ENCODE data around the gene RASEF.

DNA sequence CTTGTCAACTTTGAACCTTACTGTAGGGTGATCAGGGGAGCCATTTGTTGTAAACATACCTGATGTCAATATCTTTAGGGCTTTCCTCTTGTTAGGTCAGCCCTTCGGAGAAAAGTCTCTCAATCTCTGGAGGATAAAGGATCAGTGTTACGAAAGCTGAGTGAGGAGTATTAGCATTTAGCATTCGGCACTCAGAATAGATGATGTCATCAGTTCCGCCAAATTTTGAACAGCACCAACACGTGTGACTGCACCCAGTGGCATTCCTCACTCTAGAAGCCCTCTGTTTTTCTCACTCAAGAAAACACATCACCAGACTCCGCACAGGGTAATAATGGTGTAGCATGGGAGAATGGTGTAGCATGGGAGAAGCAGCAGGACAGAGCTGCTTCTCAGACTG lies 87.8 kb downstream of the RASEF start:
- TF ChIP-seq, protein P1, sequence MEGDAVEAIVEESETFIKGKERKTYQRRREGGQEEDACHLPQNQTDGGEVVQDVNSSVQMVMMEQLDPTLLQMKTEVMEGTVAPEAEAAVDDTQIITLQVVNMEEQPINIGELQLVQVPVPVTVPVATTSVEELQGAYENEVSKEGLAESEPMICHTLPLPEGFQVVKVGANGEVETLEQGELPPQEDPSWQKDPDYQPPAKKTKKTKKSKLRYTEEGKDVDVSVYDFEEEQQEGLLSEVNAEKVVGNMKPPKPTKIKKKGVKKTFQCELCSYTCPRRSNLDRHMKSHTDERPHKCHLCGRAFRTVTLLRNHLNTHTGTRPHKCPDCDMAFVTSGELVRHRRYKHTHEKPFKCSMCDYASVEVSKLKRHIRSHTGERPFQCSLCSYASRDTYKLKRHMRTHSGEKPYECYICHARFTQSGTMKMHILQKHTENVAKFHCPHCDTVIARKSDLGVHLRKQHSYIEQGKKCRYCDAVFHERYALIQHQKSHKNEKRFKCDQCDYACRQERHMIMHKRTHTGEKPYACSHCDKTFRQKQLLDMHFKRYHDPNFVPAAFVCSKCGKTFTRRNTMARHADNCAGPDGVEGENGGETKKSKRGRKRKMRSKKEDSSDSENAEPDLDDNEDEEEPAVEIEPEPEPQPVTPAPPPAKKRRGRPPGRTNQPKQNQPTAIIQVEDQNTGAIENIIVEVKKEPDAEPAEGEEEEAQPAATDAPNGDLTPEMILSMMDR (IDR thresholded peaks at IDR 0.05): no peak
- no peak for TF ChIP-seq POLR2A (IDR thresholded peaks at IDR 0.05)

All from testis (tissue), 2 donors.